Neural cell (in vitro differentiated cells): ENCODE results near the gene SDC1. TPM values are rescaled to one million over a fixed set of nuclear protein-coding genes. Genes with fewer than 3 reads are reported as not detected.

Experiments
- H2AFZ ChIP-seq: fragments of 200-600, 300-800 bp; sonication (generic), shearing (Covaris generic); 2 replicates; pipeline ENCODE4 v1.6.0; 2014; ENCODE audit warnings: low read depth, mild to moderate bottlenecking, antibody characterized with exemption, low read length, moderate library complexity
- H3F3A ChIP-seq: fragments of 200-600 bp; shearing (Covaris generic); 2 replicates; pipeline ENCODE4 v1.6.1; 2016; ENCODE audit warnings: mild to moderate bottlenecking, moderate library complexity, mixed read lengths, antibody characterized with exemption, low read length; ENCODE audit not compliant: insufficient read depth, poor library complexity, severe bottlenecking
- H3K27ac ChIP-seq: fragments of 200-600, 300-800 bp; sonication (generic), shearing (Covaris generic); 2 replicates; pipeline ENCODE4 v1.5.1; 2014; ENCODE audit warnings: mild to moderate bottlenecking, low read length, moderate library complexity
- H3K27me3 ChIP-seq: fragments of 300-800, 200-600 bp; sonication (generic), shearing (Covaris generic); 2 replicates; pipeline ENCODE4 v1.6.0; 2014; ENCODE audit warnings: mild to moderate bottlenecking, low read depth, low read length, moderate library complexity; ENCODE audit not compliant: insufficient read depth
- H3K36me3 ChIP-seq: fragments of 300-800, 200-600 bp; sonication (generic), shearing (Covaris generic); 2 replicates; pipeline ENCODE4 v1.5.1; 2014; ENCODE audit warnings: mild to moderate bottlenecking, antibody characterized with exemption, low read length, moderate library complexity; ENCODE audit not compliant: insufficient read depth
- H3K4me2 ChIP-seq: fragments of 300-800, 200-600 bp; sonication (generic), shearing (Covaris generic); 2 replicates; pipeline ENCODE4 v1.6.0; 2014; ENCODE audit warnings: mild to moderate bottlenecking, low read length
- H3K4me3 ChIP-seq: fragments of 300-800, 200-600 bp; sonication (generic), shearing (Covaris generic); 2 replicates; pipeline ENCODE4 v1.5.1; 2014; ENCODE audit warnings: mild to moderate bottlenecking, low read length, moderate library complexity
- H3K79me2 ChIP-seq: fragments of 200-600 bp; shearing (Covaris generic); replicated peaks from 2 replicates; pipeline ENCODE4 v1.6.0; 2014; ENCODE audit warnings: mild to moderate bottlenecking, low read length, moderate library complexity; ENCODE audit not compliant: insufficient read depth
- H3K9ac ChIP-seq: fragments of 300-800, 200-600 bp; sonication (generic), shearing (Covaris generic); 2 replicates; pipeline ENCODE4 v1.6.1; 2016; ENCODE audit warnings: mild to moderate bottlenecking, low read length, mixed read lengths
- H3K9me2 ChIP-seq: fragments of 200-600 bp; shearing (Covaris generic); 2 replicates; pipeline ENCODE4 v1.6.1; 2016; ENCODE audit warnings: mild to moderate bottlenecking, low read length, mixed read lengths; ENCODE audit not compliant: insufficient read depth
- H3K9me3 ChIP-seq: fragments of 200-600, 300-800 bp; sonication (generic), shearing (Covaris generic); 2 replicates; pipeline ENCODE4 v1.6.1; 2016; ENCODE audit warnings: mild to moderate bottlenecking, mixed run types, low read length, moderate library complexity, mixed read lengths
- H4K20me1 ChIP-seq: fragments of 200-600 bp; shearing (Covaris generic); 2 replicates; pipeline ENCODE4 v1.6.1; 2016; ENCODE audit warnings: mild to moderate bottlenecking, mixed run types; ENCODE audit not compliant: insufficient read depth
- EP300 ChIP-seq: fragments of 450-650 bp; conservative IDR thresholded peaks from 2 replicates; pipeline ENCODE4 v1.6.1; 2014; ENCODE audit warnings: antibody characterized with exemption, mild to moderate bottlenecking, moderate library complexity; ENCODE audit not compliant: poor library complexity, severe bottlenecking
- EZH2 ChIP-seq: fragments of 200-600, 300-800 bp; shearing (Covaris generic), sonication (generic); IDR thresholded peaks from 2 replicates; pipeline ENCODE4 v1.6.1; 2014; ENCODE audit warnings: antibody characterized with exemption, low read length, borderline replicate concordance, mild to moderate bottlenecking; ENCODE audit not compliant: insufficient read depth, poor library complexity, severe bottlenecking
- MXI1 ChIP-seq: fragments of 450-650 bp; conservative IDR thresholded peaks from 2 replicates; pipeline ENCODE4 v1.6.1; 2014; ENCODE audit warnings: antibody characterized with exemption, mild to moderate bottlenecking; ENCODE audit not compliant: poor library complexity, severe bottlenecking
- POLR2AphosphoS5 ChIP-seq: IDR thresholded peaks from 2 replicates; pipeline ENCODE4 v1.6.1; 2012
- RAD21 ChIP-seq: fragments of 450-650 bp; conservative IDR thresholded peaks from 2 replicates; pipeline ENCODE4 v1.6.1; 2014; ENCODE audit warnings: antibody characterized with exemption, mild to moderate bottlenecking, moderate library complexity
- SMC3 ChIP-seq: fragments of 450-650 bp; conservative IDR thresholded peaks from 2 replicates; pipeline ENCODE4 v1.6.1; 2014; ENCODE audit warnings: antibody characterized with exemption, mild to moderate bottlenecking, moderate library complexity; ENCODE audit not compliant: poor library complexity
- TAF1 ChIP-seq: IDR thresholded peaks from 2 replicates; pipeline ENCODE4 v1.6.1; 2012; ENCODE audit warnings: low read depth
- polyA plus RNA-seq: library from polyadenylated mRNA; depleted of rRNA; stranded (reverse); fragments of >200 nt; gene quantifications from 2 replicates; pipeline ENCODE4 v1.2.3, GENCODE V29; 2014
- TF ChIP-seq, protein P1 (sequence below): fragments of 450-650 bp; IDR thresholded peaks from 2 replicates; pipeline ENCODE4 v1.5.1; 2014; ENCODE audit warnings: antibody characterized with exemption, mild to moderate bottlenecking, moderate library complexity; ENCODE audit not compliant: poor library complexity, severe bottlenecking
- TF ChIP-seq, protein P2 (sequence below): IDR thresholded peaks from 2 replicates; pipeline ENCODE4 v1.6.1; 2012; ENCODE audit warnings: borderline replicate concordance

SDC1 gene
- polyA plus RNA-seq, 1 donor from 2014 or later: 14.9 TPM

DNA sequence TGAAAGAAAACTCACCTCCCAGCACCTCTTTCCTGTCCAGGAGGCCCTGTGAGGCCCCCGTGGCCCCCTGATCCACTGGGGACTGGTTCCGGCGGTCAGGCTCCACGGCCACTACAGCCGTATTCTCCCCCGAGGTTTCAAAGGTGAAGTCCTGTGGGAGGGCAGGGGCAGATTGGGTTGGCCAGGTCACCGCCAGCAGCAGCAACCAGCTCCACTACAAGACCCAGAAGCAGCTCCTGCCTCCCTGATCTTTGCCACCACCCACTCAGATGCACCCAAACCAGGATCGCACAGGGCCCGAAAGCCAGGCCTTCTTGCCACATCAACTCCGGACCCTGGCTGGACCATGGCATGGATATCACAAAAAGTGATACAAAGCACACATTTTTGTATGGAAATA, 21.9 kb downstream of the SDC1 start:
- Histone ChIP-seq H3K9me3 (no peaks in the 10 kb centered on the region), H3K9me2 (no peaks in the 10 kb centered on the region), H3K79me2 (no peaks in the 10 kb centered on the region), H4K20me1 (no peaks in the 10 kb centered on the region), H3K27ac (no peak overlapping the region), H2AFZ (no peak overlapping the region), H3K36me3 (no peaks in the 10 kb centered on the region), H3K4me3 (no peak overlapping the region), H3K4me2 (no peak overlapping the region), H3K9ac (no peak overlapping the region), H3F3A (no peaks in the 10 kb centered on the region), H3K27me3 (no peaks in the 10 kb centered on the region)
- no peak for TF ChIP-seq RAD21
- TF ChIP-seq, protein P1, sequence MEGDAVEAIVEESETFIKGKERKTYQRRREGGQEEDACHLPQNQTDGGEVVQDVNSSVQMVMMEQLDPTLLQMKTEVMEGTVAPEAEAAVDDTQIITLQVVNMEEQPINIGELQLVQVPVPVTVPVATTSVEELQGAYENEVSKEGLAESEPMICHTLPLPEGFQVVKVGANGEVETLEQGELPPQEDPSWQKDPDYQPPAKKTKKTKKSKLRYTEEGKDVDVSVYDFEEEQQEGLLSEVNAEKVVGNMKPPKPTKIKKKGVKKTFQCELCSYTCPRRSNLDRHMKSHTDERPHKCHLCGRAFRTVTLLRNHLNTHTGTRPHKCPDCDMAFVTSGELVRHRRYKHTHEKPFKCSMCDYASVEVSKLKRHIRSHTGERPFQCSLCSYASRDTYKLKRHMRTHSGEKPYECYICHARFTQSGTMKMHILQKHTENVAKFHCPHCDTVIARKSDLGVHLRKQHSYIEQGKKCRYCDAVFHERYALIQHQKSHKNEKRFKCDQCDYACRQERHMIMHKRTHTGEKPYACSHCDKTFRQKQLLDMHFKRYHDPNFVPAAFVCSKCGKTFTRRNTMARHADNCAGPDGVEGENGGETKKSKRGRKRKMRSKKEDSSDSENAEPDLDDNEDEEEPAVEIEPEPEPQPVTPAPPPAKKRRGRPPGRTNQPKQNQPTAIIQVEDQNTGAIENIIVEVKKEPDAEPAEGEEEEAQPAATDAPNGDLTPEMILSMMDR: no peak
- no peak for TF ChIP-seq EP300
- no peak for TF ChIP-seq TAF1
- TF ChIP-seq MXI1: no peak
- no peak for TF ChIP-seq POLR2AphosphoS5
- no peak for TF ChIP-seq EZH2
- TF ChIP-seq, protein P2, sequence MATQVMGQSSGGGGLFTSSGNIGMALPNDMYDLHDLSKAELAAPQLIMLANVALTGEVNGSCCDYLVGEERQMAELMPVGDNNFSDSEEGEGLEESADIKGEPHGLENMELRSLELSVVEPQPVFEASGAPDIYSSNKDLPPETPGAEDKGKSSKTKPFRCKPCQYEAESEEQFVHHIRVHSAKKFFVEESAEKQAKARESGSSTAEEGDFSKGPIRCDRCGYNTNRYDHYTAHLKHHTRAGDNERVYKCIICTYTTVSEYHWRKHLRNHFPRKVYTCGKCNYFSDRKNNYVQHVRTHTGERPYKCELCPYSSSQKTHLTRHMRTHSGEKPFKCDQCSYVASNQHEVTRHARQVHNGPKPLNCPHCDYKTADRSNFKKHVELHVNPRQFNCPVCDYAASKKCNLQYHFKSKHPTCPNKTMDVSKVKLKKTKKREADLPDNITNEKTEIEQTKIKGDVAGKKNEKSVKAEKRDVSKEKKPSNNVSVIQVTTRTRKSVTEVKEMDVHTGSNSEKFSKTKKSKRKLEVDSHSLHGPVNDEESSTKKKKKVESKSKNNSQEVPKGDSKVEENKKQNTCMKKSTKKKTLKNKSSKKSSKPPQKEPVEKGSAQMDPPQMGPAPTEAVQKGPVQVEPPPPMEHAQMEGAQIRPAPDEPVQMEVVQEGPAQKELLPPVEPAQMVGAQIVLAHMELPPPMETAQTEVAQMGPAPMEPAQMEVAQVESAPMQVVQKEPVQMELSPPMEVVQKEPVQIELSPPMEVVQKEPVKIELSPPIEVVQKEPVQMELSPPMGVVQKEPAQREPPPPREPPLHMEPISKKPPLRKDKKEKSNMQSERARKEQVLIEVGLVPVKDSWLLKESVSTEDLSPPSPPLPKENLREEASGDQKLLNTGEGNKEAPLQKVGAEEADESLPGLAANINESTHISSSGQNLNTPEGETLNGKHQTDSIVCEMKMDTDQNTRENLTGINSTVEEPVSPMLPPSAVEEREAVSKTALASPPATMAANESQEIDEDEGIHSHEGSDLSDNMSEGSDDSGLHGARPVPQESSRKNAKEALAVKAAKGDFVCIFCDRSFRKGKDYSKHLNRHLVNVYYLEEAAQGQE: no peak
- TF ChIP-seq SMC3: no peak

DNA sequence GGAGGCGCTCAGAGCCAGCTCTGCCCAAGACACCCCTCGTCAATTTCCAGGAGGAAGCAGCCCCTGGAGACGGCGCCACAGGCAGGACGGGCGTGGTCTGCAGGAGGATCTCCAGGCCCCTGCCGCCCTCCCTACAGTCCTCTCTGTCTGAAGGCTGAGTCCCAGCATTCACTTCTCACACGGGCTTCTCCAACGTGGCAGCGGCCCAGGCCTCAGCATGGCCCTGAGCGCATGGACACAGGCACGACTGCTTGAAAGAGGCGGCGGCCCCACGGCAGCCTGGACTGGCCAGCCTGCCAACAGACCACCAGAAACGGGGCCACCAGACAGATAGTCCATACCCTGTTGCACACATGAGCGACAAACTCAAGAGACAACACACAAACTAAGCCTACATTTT, 23.3 kb downstream of the SDC1 start:
- Histone ChIP-seq H3K4me2 (no peak overlapping the region), H3K9me2 (no peaks in the 10 kb centered on the region), H3K27me3 (no peaks in the 10 kb centered on the region), H3K9me3 (no peaks in the 10 kb centered on the region), H3K4me3 (no peak overlapping the region), H3K27ac (no peak overlapping the region), H4K20me1 (no peaks in the 10 kb centered on the region), H3K36me3 (no peaks in the 10 kb centered on the region), H3K9ac (no peak overlapping the region), H3K79me2 (no peaks in the 10 kb centered on the region), H2AFZ (no peak overlapping the region), H3F3A (no peaks in the 10 kb centered on the region)
- TF ChIP-seq SMC3: no peak
- TF ChIP-seq RAD21: no peak
- no peak for TF ChIP-seq MXI1
- TF ChIP-seq POLR2AphosphoS5: no peak
- no peak for TF ChIP-seq EP300
- TF ChIP-seq TAF1: no peak
- TF ChIP-seq, protein P1: no peak
- TF ChIP-seq, protein P2: no peak
- TF ChIP-seq EZH2: no peak
